Activated CD8-positive, alpha-beta memory T cell treated with anti-CD3 and anti-CD28 coated beads, Interleukin-2, amount 50 U/mL, for 24 hours (primary cell): ENCODE measurements around the gene PRRC2A.
"Not testable (repeated sequence)": the region's sequence is repeated elsewhere in the genome, so short reads cannot be mapped to it uniquely, and the experiment has no call there.

ENCODE experiments used
- DNase-seq: peaks from one replicate; pipeline ENCODE4 v3.0.0-alpha.2; 2020; ENCODE audit errors: extremely low read depth

The PRRC2A gene

DNA sequence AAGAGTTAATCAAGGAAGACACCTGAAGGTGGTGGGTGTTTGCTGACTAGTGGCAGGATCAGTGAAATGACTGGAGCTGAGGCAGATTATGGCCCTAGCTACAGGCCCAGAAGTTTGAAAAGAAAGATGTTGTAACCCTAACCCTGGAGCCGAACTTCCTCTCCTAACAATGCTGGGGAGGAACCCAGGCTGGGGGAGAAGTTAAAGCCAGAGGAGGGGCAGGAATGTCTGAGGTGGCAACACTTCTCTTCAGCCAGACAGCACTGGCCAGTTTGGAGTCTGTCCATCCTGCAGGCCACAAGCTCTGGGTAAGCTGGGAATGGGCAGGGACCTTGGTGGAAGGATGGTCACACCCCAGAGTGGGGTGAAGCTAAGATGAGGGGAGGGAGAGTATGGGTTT, 34.5 kb upstream of the PRRC2A start, which contains the start of gene LST1:
Gene LST1 (plus strand): TSS at position 270 of the 400 bp plus-strand sequence. CDS start 1,023 bp downstream, outside the sequence.
- no peak for DNase-seq

DNA sequence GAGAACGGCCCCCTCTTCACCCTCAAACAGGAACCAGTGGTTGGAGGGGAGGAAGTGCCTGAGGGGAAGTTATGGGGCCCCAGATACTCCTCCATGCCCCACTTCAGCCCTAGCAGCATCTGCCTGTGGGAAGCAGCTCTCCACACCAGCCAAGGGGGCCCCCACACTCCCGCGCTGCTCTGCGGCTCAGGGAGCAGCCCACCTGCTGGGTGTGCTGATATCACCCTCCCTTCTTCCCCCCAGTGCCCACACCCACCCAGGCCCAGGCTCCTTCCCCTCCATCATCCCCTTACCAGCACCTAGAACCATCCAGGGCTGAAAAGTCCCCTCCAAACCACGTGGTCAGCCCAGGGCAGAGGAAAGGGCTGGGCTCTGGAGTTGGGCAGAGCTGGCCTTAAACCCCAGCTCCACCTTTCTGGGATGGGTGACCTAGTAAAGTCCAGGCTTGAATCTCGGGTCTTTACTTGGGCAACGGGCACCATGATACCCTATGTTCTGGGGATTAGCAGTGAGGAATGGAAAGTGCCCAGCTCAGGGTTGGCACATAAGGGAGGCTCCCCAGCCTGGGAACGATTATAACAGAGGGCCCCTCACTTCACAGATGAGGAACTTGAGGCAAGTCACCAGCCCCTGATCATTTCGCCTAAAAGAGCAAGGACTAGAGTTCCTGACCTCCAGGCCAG, 33.8 kb upstream of the PRRC2A start:
- no peak for DNase-seq

DNA sequence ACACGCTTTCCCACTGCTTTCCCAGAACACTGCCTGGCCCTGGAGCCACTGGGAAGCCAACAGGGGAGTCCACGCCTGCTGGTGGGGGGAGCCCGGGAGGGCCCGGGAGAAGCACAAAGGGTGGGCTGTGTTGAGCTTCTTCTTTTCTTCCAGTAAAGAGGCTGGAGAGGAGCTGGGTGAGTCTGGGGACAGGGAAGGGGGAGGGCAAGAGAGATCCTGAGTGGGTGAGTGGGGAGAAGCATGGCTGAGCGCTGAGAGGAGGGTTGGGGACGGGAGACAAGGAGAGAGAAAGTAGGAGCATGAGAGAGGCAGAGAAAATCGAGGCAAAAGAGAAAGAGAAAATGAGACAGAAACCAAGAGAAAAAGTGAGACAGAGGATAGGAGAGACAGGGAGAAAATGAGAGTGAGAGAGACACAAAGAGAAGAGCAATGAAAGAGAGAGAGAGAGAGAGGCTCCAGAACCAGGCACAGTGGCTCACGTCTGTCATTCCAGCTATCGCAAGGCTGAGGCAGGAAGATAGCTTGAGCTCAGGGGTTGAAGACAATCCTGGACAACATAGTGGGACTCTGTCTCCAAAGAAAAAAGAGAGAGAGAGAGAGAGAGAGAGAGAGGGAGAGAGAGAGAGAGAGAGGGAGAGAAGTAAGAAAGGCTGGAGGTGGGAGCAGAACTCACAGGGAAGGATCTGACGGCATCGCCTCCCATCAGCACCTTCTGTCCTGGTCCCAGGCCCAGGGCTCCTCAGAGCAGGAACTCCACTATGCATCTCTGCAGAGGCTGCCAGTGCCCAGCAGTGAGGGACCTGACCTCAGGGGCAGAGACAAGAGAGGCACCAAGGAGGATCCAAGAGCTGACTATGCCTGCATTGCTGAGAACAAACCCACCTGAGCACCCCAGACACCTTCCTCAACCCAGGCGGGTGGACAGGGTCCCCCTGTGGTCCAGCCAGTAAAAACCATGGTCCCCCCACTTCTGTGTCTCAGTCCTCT, 32.4 kb upstream of the PRRC2A start:
- DNase-seq: no peak

DNA sequence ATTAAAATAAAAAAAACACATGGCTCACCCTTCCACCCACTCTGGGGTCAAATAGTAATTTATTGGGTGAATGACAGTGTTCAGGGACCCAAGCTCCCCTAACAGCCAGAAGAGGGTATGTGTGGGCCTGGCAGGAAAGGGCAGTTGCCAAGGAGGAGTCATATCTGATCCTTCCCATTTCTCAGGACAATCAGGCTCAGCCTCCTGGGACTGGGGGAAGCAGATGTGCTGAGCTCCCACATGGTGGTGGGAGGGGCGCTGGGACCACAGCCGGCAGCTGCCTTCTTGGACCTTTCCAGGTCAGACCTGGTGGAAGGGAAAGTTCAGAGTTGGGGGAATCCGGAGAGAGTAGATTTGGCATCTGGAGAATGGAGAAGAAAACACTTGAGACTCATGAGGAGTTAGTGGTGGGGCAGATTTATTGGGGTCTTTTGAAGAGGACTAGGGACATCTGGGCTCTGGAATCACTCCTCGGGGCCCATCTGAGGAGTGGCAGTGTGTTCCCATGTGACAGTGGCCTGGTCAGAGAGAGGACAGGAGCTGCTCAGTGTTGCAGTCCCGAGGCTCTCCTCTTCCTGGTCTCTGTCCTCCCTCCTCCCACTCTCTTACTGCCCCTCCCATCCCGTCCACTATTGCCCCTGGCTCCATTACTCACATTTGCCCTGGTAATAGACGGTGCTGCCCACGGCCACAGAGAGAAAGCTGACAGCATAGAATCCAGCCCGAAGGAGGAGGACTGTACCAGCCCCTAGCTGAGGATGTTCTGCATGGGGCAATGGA, 31.5 kb upstream of the PRRC2A start:
- DNase-seq: no peak

DNA sequence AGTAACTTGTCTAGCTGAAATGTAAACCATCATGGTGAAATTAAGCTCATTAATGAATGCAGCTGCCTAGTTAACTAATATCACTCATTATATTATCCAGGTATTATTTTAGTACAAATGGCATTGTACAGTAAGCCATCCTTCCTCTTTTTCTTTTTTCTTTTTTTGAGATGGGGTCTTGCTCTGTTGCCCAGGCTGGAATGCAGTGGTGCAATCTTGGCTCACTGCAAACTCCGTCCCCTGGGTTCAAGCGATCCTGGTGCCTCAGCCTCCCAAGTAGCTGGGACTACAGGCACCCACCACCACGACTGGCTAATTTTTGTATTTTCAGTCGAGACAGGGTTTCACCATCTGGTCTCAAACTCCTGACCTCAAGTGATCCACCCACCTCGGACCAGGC, 29.8 kb upstream of the PRRC2A start:
- not testable (repeated sequence) for DNase-seq

DNA sequence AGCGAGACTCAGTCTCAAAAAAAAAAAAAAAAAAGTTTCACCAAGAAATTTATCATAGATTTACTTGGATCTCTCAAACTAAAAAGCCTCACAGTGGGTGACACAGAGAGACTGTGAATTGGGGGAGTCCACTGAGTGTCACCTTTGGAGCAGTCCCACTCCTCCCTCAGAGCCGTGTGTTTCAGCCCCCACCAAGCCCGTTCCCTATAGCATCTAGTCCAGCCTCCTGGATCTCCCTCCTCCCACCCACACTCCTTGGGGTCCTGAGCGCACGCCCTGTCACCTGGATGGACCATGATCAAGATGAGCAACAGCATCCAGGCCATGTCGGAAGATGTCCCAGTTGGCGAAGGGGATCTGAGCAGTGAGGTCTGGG, 28.1 kb upstream of the PRRC2A start:
- DNase-seq: no peak

- DNase-seq: no peak
Observed at GRCh38 chr6:31597006-31597405, 23.5 kb upstream of the PRRC2A start.

DNA sequence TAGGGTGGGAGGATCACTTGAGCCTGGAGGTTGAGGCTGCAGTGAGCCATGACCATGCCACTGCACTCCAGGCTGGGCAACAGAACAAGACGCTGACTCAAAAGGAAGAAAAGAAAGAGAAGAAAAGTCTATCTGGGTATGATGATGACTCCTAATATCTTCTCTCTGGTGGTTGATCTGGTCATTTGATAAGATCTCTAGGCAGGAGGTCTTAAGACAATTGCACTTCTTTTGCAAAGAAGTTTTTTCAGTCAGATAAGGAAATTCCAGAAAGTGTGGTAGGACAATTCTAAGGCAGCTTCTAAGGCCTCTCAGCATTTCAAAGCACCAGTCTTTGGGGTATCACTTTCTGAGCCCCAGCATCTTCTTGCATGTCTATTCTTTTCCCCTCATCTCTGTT, 13.2 kb upstream of the PRRC2A start:
- DNase-seq: no peak

DNA sequence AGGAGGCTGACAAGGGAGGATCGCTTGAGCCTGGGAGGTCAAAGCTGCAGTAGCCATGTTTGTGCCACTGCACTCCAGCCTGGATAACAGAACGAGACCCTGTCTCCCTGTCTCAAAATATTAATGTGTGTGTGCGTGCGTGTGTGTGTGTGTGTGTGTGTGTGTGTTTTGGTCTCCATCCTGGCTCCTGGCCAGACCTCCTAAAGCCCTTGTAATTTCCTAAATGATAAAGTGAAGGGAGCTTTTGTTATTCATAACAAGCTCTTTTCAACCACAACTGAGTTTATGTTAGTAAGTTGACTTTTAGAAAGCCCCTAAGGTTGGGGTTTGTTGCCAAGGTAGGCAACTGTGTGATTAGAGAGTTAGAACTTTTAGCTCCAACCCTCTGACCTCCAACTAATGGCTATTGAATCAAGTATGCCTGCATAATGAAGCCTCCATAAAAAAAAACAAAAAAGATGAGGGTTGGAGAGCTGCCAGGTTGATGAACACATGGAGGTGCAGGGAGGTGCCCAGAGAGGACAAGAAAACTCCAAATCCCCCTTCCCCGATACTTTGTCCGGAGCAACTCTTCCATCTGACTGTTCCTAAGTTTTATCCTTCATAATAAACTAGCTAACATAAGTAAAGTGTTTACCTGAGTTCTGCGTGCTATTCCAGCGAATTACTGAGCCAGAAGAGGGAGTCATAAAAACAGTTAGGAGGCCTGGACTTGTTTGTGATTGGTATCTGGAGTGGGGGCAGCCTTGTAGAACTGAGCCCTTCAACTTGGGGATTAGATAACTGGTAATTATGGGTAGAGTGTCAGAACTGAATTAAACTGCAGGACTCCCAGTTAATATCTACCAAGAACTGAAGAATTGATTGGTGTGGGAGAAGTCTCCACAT, 10.8 kb upstream of the PRRC2A start:
- no peak for DNase-seq

- no peak for DNase-seq
Observed at GRCh38 chr6:31610968-31611367, 9.5 kb upstream of the PRRC2A start.

DNA sequence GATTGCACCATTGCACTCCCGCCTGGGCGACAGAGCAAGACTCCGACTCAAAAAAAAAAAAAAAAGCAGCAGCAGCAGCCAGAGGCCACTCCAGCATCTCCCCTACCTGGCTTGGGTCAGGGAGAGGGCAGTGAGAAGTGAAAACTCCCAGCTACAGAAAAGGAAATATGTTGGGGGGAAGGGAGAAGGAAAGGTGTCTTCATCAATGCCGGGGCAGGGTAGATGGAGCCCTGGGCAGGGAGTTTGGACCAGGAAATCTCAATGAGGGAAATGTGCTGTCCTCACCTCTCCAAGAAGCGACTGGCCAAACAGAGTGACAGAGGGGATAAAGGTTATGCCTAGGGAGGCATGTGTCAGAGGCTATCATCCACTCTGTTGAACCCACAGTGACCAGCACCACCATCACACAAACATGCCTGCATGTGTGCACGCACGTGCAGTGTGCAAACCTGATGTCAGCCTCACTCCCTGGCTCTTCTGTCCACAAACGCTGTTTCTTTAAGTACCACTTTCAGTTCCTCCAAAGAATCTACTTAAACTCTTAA, 6.4 kb upstream of the PRRC2A start:
- DNase-seq: no peak

- DNase-seq: no peak
Observed at GRCh38 chr6:31614684-31615578, 5.6 kb upstream of the PRRC2A start, which contains the start of gene AIF1. Gene AIF1 (plus strand): TSS chr6:31615234. CDS start chr6:31615330, 96 bp downstream.

DNA sequence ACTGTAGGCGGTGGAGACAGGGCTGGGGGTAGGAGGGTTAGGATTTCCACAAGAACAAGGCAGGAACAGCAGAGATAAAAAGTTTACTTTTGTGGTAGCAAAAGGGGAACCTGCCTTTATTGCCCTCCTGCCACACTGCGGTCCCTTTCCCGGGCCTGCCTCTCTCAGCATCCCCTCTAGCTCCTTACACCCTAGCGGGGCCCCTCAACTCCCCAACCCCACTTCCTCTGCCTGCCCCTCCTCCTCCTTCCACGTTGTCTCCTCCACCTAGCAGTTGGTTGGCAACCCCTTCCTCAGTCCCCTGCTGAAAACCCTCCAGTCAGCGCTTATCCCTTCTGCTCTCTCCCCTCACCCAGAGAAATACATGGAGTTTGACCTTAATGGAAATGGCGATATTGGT, 4.8 kb upstream of the PRRC2A start:
- DNase-seq: no peak

GRCh38 chr6:31617010-31617409, 3.5 kb upstream of the PRRC2A start:
- no peak for DNase-seq

- peak; percentile 92 for DNase-seq
Observed at GRCh38 chr6:31619805-31620585, 520 bp upstream of the PRRC2A start.

GRCh38 chr6:31621320-31621939, 915 bp downstream of the PRRC2A start:
- DNase-seq: no peak

GRCh38 chr6:31621991-31622390, 1.5 kb downstream of the PRRC2A start:
- no peak for DNase-seq

DNA sequence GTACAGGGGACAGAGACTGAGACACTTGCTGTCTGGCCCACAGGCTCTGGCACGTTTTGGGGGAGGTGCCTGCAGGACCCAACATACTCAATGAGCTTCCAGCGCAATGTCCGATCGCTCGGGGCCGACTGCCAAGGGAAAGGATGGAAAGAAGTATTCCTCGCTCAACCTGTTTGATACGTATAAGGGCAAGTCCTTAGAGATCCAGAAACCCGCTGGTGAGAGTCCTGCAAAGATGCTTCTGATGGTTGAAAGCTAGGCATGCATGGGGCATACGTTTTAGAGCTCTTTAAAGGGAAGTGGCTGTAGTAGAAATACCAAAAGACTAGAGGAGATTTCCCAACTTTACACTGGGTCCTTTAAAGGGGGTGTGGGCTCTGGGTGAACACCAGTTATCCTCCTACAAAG, 2.2 kb downstream of the PRRC2A start:
- no peak for DNase-seq
